Gastrocnemius medialis (tissue), 4 donors: ENCODE measurements around the gene POFUT1.

Experiments used
- POLR2A ChIP-seq, 2 donors: fragments of 450-650 bp; IDR thresholded peaks; one replicate each; pipeline ENCODE4 v1.6.1; 2017; ENCODE audit warnings: antibody characterized with exemption in 2 of 2, mild to moderate bottlenecking in 2 of 2, moderate library complexity in 2 of 2
- TF ChIP-seq, protein P1 (sequence below), 5 experiments: fragments of 450-650 bp in 3 of 5; fragments of 200-600 bp in 2 of 5; sonication (generic) in 2 of 5; IDR thresholded peaks in 4 of 5; conservative IDR thresholded peaks in 1 of 5; 1 replicate in 4 of 5; 2 replicates in 1 of 5; pipeline ENCODE4 v1.5.1; 2016 to 2019; ENCODE audit warnings: antibody characterized with exemption in 5 of 5, mild to moderate bottlenecking in 3 of 5, moderate library complexity in 3 of 5

DNA sequence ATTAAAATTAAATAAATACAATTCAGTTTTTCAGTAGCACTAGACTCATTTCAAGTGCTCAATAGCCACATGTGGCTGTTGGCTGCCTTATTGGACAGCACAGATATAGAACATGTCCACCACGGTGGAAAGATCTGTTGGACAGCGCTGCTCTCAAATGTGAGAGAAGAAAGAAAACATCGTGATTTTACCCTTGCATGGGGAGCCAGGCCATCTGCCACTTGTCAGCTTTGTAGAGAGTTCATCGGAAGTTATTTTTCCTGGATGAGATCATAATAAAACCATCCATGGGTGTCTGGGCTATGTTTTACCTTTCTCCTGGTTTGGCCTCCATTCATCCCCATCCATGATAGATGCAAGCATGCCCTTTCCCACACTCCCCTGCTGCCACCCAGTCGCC lies 63.9 kb downstream of the POFUT1 start:
- TF ChIP-seq, protein P1, sequence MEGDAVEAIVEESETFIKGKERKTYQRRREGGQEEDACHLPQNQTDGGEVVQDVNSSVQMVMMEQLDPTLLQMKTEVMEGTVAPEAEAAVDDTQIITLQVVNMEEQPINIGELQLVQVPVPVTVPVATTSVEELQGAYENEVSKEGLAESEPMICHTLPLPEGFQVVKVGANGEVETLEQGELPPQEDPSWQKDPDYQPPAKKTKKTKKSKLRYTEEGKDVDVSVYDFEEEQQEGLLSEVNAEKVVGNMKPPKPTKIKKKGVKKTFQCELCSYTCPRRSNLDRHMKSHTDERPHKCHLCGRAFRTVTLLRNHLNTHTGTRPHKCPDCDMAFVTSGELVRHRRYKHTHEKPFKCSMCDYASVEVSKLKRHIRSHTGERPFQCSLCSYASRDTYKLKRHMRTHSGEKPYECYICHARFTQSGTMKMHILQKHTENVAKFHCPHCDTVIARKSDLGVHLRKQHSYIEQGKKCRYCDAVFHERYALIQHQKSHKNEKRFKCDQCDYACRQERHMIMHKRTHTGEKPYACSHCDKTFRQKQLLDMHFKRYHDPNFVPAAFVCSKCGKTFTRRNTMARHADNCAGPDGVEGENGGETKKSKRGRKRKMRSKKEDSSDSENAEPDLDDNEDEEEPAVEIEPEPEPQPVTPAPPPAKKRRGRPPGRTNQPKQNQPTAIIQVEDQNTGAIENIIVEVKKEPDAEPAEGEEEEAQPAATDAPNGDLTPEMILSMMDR (IDR thresholded peaks at IDR 0.05 in 4 of 5, conservative IDR thresholded peaks at IDR 0.05 in 1 of 5): no peak
- TF ChIP-seq POLR2A (IDR thresholded peaks at IDR 0.05): no peak
